Measurements from ENCODE around the gene RFC2.
"Not testable (repeated sequence)": the region's sequence is repeated elsewhere in the genome, so short reads cannot be mapped to it uniquely, and the experiment has no call there.

RFC2 gene

GRCh38 chr7:74255461-74255860 is 1.3 kb upstream of the RFC2 start:
- not testable (repeated sequence) for H3K27ac ChIP-seq (ENCODE audit: low read length); H3K27me3 ChIP-seq (ENCODE audit: control insufficient read depth, insufficient read depth, low read length); H3K4me1 ChIP-seq (ENCODE audit: control insufficient read depth, low read depth, low read length); H3K9ac ChIP-seq (ENCODE audit: low read length); H3K9me3 ChIP-seq (ENCODE audit: control insufficient read depth, low read depth, low read length); H3K36me3 ChIP-seq (ENCODE audit: control insufficient read depth, low read depth, low read length)
- H3K4me3 ChIP-seq (ENCODE audit: low read length) = peak overlapping the region; percentile 91

- peak overlapping the region; percentile 92 for H3K9ac ChIP-seq (ENCODE audit: low read length)
- H3K4me1 ChIP-seq (ENCODE audit: control insufficient read depth, low read depth, low read length) = peaks cover 9% of the 10 kb centered on the region
- H3K9me3 ChIP-seq (ENCODE audit: control insufficient read depth, low read depth, low read length) = no peaks in the 10 kb centered on the region
- peak overlapping the region; percentile 91 for H3K4me3 ChIP-seq (ENCODE audit: low read length)
- H3K27me3 ChIP-seq (ENCODE audit: control insufficient read depth, insufficient read depth, low read length) = no peaks in the 10 kb centered on the region
- H3K27ac ChIP-seq (ENCODE audit: low read length) = peak overlapping the region; percentile 30
- H3K36me3 ChIP-seq (ENCODE audit: control insufficient read depth, low read depth, low read length) = peaks cover 15% of the 10 kb centered on the region
Measured at GRCh38 chr7:74254858-74255379, 720 bp upstream of the RFC2 start.

DNA sequence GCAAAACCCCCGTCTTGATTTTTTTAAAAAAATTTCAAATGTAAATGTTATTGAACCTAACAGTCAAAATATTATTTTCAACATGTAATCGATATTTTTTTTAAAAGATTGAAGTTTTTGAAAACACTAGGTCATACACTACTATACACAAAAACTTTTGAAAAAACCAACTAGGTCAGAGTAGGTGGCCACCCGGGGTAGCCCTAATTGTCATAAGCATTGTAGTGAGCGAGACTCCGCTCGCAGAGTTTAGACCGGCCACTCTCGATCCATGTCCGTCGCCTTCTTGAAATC is 417 bp downstream of the RFC2 start:
- Histone ChIP-seq H3K4me1 (ENCODE audit: control insufficient read depth, low read depth, low read length) (peaks cover 9% of the 10 kb centered on the region), H3K4me3 (ENCODE audit: low read length) (peak overlapping the region; percentile 91), H3K36me3 (ENCODE audit: control insufficient read depth, low read depth, low read length) (peaks cover 26% of the 10 kb centered on the region), H3K9ac (ENCODE audit: low read length) (peak overlapping the region; percentile 92), H3K9me3 (ENCODE audit: control insufficient read depth, low read depth, low read length) (no peaks in the 10 kb centered on the region), H3K27ac (ENCODE audit: low read length) (peak overlapping the region; percentile 55), H3K27me3 (ENCODE audit: control insufficient read depth, insufficient read depth, low read length) (no peaks in the 10 kb centered on the region)

DNA sequence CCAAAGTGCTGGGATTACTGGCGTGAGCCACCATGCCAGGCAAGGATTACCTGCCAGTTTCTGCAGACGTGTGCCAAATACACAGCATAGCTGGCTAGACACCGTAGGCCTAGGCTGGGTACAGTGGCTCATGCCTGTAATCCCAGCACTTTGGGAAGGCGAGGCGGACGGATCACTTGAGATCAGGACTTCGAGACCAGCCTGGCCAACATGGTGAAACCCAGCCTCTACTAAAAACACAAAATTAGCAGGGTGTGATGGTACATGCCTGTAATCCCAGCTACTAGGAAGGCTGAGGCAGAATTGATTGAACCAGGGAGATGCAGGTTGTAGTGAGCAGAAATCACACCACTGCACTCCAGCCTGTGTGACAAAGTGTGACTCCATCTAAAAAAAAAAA is 868 bp downstream of the RFC2 start:
- peaks cover 9% of the 10 kb centered on the region for H3K4me1 ChIP-seq (ENCODE audit: control insufficient read depth, low read depth, low read length)
- peak overlapping the region; percentile 91 for H3K4me3 ChIP-seq (ENCODE audit: low read length)
- peaks cover 30% of the 10 kb centered on the region for H3K36me3 ChIP-seq (ENCODE audit: control insufficient read depth, low read depth, low read length)
- H3K27me3 ChIP-seq (ENCODE audit: control insufficient read depth, insufficient read depth, low read length) = no peaks in the 10 kb centered on the region
- peak overlapping the region; percentile 92 for H3K9ac ChIP-seq (ENCODE audit: low read length)
- no peaks in the 10 kb centered on the region for H3K9me3 ChIP-seq (ENCODE audit: control insufficient read depth, low read depth, low read length)
- H3K27ac ChIP-seq (ENCODE audit: low read length) = no peak overlapping the region

DNA sequence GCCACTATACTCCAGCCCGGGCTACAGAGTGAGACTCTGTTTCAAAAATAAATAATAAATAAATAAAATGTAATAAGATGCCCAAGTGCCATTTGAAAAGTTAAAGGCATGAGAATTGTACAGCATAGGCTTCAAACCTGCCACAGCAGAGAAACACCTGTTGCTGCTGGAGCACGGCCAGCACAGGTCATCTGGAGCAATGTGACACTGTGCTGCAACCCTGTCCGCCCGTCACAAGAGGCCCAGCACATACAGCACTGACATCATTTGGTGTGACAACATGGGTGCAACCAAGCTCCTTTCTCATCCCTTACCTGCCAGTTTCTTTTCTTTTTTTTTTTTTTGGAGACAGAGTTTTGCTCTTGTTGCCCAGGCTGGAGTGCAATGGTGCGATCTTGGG is 1.3 kb downstream of the RFC2 start:
- H3K9ac ChIP-seq (ENCODE audit: low read length) = peak overlapping the region; percentile 92
- peaks cover 9% of the 10 kb centered on the region for H3K4me1 ChIP-seq (ENCODE audit: control insufficient read depth, low read depth, low read length)
- no peaks in the 10 kb centered on the region for H3K9me3 ChIP-seq (ENCODE audit: control insufficient read depth, low read depth, low read length)
- peaks cover 34% of the 10 kb centered on the region for H3K36me3 ChIP-seq (ENCODE audit: control insufficient read depth, low read depth, low read length)
- H3K27ac ChIP-seq (ENCODE audit: low read length) = no peak overlapping the region
- peak overlapping the region; percentile 91 for H3K4me3 ChIP-seq (ENCODE audit: low read length)
- H3K27me3 ChIP-seq (ENCODE audit: control insufficient read depth, insufficient read depth, low read length) = no peaks in the 10 kb centered on the region

DNA sequence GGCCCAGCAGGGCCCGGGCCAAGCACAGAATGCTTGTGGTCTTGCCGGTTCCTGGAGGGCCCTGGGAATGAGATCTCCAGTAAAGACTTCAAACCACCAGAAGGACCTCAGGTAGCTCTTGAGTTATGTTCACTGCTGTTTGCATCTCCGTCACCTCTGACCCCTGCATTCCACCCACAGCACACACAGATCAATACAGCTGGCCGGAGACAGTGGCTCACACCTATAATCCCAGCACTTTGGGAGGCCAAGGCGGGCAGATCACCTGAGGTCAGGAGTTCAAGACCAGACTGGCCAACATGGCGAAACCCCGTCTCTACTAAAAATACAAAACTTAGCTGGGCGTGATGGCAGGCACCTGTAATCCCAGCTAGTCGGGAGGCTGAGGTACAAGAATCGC is 5.1 kb downstream of the RFC2 start:
- H3K27ac ChIP-seq (ENCODE audit: low read length); H3K9ac ChIP-seq (ENCODE audit: low read length); H3K27me3 ChIP-seq (ENCODE audit: control insufficient read depth, insufficient read depth, low read length); H3K4me3 ChIP-seq (ENCODE audit: low read length); H3K4me1 ChIP-seq (ENCODE audit: control insufficient read depth, low read depth, low read length); H3K9me3 ChIP-seq (ENCODE audit: control insufficient read depth, low read depth, low read length): not testable (repeated sequence)
- H3K36me3 ChIP-seq (ENCODE audit: control insufficient read depth, low read depth, low read length) = peaks cover 54% of the 10 kb centered on the region

- Histone ChIP-seq H3K27me3 (ENCODE audit: control insufficient read depth, insufficient read depth, low read length) (no peaks in the 10 kb centered on the region), H3K36me3 (ENCODE audit: control insufficient read depth, low read depth, low read length) (peaks cover 59% of the 10 kb centered on the region), H3K9ac (ENCODE audit: low read length) (no peak overlapping the region), H3K4me1 (ENCODE audit: control insufficient read depth, low read depth, low read length) (no peaks in the 10 kb centered on the region), H3K9me3 (ENCODE audit: control insufficient read depth, low read depth, low read length) (no peaks in the 10 kb centered on the region), H3K4me3 (ENCODE audit: low read length) (no peak overlapping the region), H3K27ac (ENCODE audit: low read length) (no peak overlapping the region)
Measured at GRCh38 chr7:74248156-74248555, 6.0 kb downstream of the RFC2 start.

DNA sequence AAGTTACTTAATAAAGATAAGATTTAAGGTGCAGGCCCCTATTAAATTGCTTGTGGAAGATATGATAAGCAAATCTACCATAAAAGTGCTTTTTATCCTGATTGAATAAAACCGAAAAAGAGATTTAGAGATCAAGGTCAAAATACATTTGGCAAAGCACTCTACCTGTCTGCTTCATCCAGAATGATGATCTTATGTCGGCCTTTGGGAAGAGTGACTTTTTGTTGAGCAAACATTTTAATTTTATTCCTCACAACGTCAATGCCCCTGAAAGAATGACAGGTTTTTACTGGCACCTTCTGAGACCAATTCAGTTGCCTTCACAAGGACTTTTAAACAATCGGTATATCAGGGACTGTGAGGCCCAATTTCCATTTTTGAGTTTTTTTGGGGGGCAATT is 7.7 kb downstream of the RFC2 start:
- no peak overlapping the region for H3K9ac ChIP-seq (ENCODE audit: low read length)
- no peaks in the 10 kb centered on the region for H3K27me3 ChIP-seq (ENCODE audit: control insufficient read depth, insufficient read depth, low read length)
- no peaks in the 10 kb centered on the region for H3K4me1 ChIP-seq (ENCODE audit: control insufficient read depth, low read depth, low read length)
- H3K4me3 ChIP-seq (ENCODE audit: low read length) = no peak overlapping the region
- no peak overlapping the region for H3K27ac ChIP-seq (ENCODE audit: low read length)
- no peaks in the 10 kb centered on the region for H3K9me3 ChIP-seq (ENCODE audit: control insufficient read depth, low read depth, low read length)
- H3K36me3 ChIP-seq (ENCODE audit: control insufficient read depth, low read depth, low read length) = peaks cover 70% of the 10 kb centered on the region

- no peaks in the 10 kb centered on the region for H3K4me1 ChIP-seq (ENCODE audit: control insufficient read depth, low read depth, low read length)
- H3K4me3 ChIP-seq (ENCODE audit: low read length) = no peak overlapping the region
- no peak overlapping the region for H3K27ac ChIP-seq (ENCODE audit: low read length)
- H3K27me3 ChIP-seq (ENCODE audit: control insufficient read depth, insufficient read depth, low read length) = no peaks in the 10 kb centered on the region
- no peaks in the 10 kb centered on the region for H3K9me3 ChIP-seq (ENCODE audit: control insufficient read depth, low read depth, low read length)
- H3K9ac ChIP-seq (ENCODE audit: low read length) = no peak overlapping the region
- peaks cover 73% of the 10 kb centered on the region for H3K36me3 ChIP-seq (ENCODE audit: control insufficient read depth, low read depth, low read length)
Measured at GRCh38 chr7:74242122-74242443, 12.1 kb downstream of the RFC2 start.

GRCh38 chr7:74240482-74240881 is 13.7 kb downstream of the RFC2 start:
- no peaks in the 10 kb centered on the region for H3K27me3 ChIP-seq (ENCODE audit: control insufficient read depth, insufficient read depth, low read length)
- peaks cover 82% of the 10 kb centered on the region for H3K36me3 ChIP-seq (ENCODE audit: control insufficient read depth, low read depth, low read length)
- H3K27ac ChIP-seq (ENCODE audit: low read length) = no peak overlapping the region
- no peak overlapping the region for H3K9ac ChIP-seq (ENCODE audit: low read length)
- H3K4me3 ChIP-seq (ENCODE audit: low read length) = no peak overlapping the region
- H3K9me3 ChIP-seq (ENCODE audit: control insufficient read depth, low read depth, low read length) = no peaks in the 10 kb centered on the region
- H3K4me1 ChIP-seq (ENCODE audit: control insufficient read depth, low read depth, low read length) = no peaks in the 10 kb centered on the region

DNA sequence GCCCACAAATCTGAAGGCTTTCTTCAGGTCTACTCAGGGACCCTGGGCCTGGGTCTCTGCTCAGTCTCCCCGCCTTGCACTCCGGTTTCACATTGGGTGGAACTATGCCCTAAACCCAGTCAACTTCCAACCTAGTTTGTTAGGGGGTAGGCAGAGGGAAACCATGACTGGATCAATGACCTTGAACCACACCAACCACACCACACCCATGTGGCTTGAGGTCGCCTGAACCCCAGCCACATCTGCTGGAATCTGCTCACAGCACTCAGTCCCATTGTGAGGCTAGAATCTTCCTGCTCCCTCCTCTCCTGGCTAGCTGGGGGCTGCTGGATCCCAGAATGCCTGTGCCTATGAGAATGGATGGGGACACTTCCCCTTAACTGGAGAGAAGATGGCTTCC is 17.9 kb downstream of the RFC2 start:
- peaks cover 83% of the 10 kb centered on the region for H3K36me3 ChIP-seq (ENCODE audit: control insufficient read depth, low read depth, low read length)
- no peak overlapping the region for H3K4me3 ChIP-seq (ENCODE audit: low read length)
- no peak overlapping the region for H3K27ac ChIP-seq (ENCODE audit: low read length)
- no peak overlapping the region for H3K9ac ChIP-seq (ENCODE audit: low read length)
- no peaks in the 10 kb centered on the region for H3K9me3 ChIP-seq (ENCODE audit: control insufficient read depth, low read depth, low read length)
- no peaks in the 10 kb centered on the region for H3K4me1 ChIP-seq (ENCODE audit: control insufficient read depth, low read depth, low read length)
- H3K27me3 ChIP-seq (ENCODE audit: control insufficient read depth, insufficient read depth, low read length) = no peaks in the 10 kb centered on the region

DNA sequence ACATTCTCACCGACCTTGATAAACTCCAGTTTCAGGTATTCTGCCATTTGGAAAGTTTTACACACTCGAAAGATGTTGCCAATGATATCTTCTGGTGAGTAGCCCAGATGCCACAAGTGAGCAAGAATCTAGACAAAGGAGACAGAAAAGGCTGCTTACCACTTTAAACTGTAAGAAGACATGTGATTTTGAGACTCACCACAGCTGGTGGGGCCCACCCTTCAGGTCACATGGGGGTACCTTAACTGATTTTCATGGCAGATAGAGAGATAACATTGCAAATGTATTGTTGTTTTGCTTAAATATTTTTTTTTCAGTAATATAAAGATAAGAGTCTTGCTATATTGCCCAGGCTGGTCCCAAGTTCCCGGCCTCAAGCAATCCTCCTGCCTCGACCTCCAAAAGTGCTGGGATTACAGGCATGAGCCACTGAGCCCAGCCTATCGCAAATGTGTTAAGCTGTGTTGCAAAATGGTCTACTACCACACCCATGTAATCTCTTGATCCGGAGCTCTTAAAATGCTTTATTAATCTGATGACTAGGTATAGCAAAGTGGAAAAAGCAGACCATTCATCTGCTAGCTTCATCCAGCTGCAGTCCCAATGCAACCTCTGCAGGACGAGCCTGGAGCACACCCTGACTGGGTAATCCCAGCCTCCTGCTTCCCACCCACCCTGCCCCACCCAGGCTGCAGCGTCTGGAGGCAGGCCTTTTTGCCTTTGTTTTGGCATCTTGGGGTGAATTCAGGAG is 18.5 kb downstream of the RFC2 start:
- H3K9me3 ChIP-seq (ENCODE audit: control insufficient read depth, low read depth, low read length) = no peaks in the 10 kb centered on the region
- H3K36me3 ChIP-seq (ENCODE audit: control insufficient read depth, low read depth, low read length) = peaks cover 83% of the 10 kb centered on the region
- no peak overlapping the region for H3K27ac ChIP-seq (ENCODE audit: low read length)
- H3K4me3 ChIP-seq (ENCODE audit: low read length) = no peak overlapping the region
- H3K27me3 ChIP-seq (ENCODE audit: control insufficient read depth, insufficient read depth, low read length) = no peaks in the 10 kb centered on the region
- H3K9ac ChIP-seq (ENCODE audit: low read length) = no peak overlapping the region
- no peaks in the 10 kb centered on the region for H3K4me1 ChIP-seq (ENCODE audit: control insufficient read depth, low read depth, low read length)

Measured in iPS-18a (cell line).